DMS79 treated with DMSO at 0.1 percent for 48 hours (cell line): ENCODE data around the gene PLEKHS1.

Source experiments
- DNase-seq: peaks from one replicate; lab custom pipeline; 2025; lab: John Stamatoyannopoulos, UW

Gene PLEKHS1

DNA sequence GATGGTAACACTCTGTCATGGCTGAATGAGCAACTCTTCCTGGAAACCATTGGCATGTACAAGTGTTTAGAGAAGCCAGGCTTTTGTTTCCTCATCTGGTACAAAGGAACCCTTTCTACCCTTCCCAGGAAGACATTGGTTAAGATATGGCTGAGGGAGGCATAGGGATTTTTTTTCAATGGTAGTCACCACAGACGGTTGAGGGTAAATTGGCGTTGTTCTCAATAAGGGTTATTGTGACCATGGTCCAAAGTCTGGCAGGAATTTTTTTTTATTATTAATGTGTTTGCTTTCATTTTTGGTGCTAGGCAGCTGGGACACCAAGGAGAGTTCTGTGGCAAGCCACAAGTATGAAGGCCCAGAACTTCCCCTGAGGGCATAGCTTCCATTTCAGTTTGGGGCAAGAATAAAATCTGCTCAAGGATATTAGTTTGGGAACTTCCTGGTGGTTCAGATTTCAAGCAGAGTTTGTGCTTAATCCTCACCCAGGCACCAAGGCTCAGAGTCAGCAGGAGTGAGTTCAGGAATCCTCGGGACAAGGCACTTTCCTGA, at the start of gene PLEKHS1:
TSS of gene PLEKHS1 (plus strand) at position 502 of the 552 bp plus-strand sequence. CDS start 3,596 bp downstream, outside the sequence.
- no peak for DNase-seq

GRCh38 chr10:113704637-113705343, 46.7 kb upstream of the PLEKHS1 start:
- peak; percentile 7 for DNase-seq

DNA sequence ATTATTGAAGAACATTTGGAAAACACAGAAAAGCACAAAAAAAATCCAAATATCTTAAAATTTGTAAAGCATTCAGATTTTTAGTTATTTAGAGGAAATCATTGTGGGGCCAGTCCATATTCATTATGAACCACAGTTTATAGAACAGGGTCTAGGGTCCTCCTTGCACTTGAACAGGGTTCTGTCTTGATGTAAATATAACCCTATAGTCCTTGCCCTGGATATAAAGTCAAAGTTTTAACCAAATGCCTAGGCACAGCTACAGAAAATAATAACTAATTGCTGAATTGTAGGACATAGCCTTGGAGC, 46.2 kb upstream of the PLEKHS1 start:
- DNase-seq, result no peak

GRCh38 chr10:113706623-113707022, 44.9 kb upstream of the PLEKHS1 start:
- DNase-seq, result no peak

GRCh38 chr10:113708640-113709039, 42.8 kb upstream of the PLEKHS1 start:
- peak; percentile 40 for DNase-seq

DNA sequence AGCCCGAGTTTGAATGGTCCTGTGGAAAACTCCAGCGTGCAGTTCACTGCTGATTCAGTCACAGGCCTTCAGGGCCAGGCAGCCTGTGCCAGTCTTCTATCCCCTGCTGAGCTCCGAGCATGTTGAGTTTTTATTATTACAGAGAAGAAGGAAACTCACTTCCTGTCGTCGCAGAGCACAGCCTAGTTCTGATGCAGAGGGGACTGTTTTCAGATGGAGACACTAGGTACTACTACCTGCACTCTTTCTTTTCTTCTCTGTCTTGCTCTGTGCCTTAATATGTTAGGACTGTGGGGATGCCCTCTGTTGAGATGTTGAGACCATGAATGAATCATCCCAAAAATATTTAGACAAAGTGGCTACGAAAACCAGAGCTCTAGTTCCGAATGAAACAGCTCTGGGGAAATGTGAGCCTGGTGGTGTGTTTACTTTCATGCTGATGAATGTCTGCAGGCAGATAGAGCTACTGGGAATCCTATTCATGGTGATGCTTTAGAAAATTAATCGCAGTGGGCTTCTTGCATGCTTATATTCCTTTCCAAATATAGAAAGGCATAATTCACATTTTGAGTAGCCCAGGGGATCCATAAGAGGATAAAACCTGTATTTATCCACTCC, 42.2 kb upstream of the PLEKHS1 start:
- peak; percentile 21 for DNase-seq

DNA sequence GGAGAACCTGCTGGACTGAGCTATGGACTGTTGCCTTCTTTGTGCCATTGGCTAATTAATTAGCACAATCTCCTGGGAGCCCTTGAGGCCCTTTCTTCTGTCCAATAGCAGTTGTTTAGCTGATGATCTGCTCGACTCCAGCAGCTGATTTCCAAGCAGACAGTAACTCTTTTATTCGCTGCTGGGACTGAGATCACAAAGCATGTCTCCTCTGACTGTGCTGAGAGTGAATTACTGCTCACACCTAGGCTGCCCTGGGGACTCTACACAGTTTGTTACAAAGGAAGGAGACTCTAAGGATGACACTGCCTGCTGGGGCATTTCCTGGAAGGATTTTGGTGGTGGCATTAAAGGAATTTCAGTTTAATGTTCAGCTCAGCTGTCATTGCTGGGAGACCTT, 40.3 kb upstream of the PLEKHS1 start:
- no peak for DNase-seq

- DNase-seq, result no peak
These were observed 39.5 kb upstream of the PLEKHS1 start for GRCh38 chr10:113712024-113712423.

- no peak for DNase-seq
These were observed 38.5 kb upstream of the PLEKHS1 start for GRCh38 chr10:113712755-113713639.

DNA sequence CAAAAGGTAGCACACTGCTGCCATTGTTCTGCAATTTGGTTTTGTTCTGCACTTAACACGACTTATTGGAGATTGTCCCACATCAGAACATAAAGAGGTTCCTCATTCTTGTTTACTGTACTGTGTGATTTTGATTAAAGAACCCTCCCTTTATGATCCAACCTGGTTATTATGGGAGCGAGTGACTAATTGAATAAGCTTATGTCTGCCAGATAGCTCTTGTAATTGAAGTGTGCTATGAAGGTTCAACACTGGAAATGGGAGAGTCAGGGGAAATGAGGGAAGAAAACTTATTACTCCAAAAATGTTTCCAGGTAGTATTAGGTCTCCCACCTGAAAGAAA, 37.9 kb upstream of the PLEKHS1 start:
- DNase-seq, result no peak

- no peak for DNase-seq
These were observed 35.2 kb upstream of the PLEKHS1 start for GRCh38 chr10:113716109-113716910.

DNA sequence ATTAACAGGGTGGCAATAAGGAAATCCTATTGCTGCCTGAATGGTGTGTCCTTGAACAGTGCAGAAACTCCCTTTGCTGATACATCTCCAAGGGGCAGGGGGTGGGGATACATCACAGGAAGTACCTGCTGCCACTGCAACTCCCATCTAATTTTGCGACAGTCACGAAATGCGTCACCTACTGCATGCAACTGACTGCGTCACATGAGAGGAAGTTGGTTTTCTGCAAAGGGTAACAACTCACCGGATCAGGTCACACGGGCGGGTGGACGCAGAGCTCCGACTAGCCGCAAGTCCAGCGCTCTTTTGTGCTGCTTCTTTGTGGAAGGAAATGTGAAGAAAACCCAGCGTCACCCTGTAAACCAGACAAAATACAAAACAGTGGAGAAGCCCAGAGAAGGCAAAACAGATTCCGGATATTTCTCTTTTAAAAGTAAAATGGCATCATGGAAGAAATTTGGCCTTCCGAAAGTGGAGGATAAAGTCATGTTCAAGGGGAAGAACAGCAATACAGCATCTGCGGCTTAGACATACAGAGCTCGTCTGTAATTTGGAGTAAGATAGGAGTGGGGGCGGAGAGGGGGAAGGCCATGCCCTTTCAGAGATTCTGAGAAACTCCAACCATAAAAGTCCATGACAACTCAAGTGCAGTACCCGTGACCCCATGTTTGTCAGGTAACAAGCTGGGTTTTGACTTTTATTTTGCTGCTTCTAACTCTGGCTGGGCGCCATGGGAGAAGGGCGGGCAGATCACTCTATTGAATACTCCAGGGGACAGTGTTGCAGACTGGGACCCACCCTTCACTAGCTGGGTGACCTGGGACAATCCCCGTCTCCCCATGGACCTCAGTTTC, 32.3 kb upstream of the PLEKHS1 start:
- DNase-seq, result no peak

DNA sequence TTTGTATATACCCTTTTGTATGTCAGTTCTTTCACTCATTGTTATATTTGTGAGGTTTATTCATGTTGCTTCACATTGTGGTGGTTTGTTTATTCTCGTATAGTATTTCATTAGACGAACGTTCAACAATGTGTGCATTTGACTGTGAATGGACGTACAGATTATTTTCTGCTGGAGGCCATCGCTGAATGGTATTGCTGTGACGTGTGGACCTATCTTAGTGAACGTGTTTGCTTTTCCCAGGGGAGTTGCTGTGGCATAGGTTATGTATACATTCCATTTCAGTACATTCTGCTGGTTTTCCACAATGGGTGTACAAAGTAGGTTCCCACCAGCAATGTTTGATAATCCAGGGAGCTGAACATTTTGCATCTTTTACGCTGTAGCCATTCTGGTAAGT, 31.1 kb upstream of the PLEKHS1 start:
- no peak for DNase-seq

- DNase-seq, result no peak
These were observed 19.2 kb upstream of the PLEKHS1 start for GRCh38 chr10:113732160-113732881.

DNA sequence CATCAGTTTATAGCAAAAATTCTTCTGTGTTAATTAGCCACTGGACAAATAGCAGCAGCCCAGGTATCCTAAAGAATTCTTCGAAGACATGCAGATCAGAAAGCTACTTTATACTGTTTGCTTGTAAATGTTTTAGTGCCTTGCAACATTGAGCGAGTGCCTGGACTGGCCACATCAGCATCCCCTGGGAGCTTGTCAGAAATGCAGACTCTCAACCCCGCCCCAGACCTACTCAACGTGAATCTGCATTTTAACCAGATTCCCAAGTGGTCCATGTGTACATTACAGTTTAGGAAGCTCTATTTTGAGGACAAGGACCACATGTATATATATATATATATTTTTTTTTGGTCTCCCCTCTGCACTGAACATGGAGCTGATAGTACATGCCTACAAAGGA, 18.5 kb upstream of the PLEKHS1 start:
- no peak for DNase-seq

GRCh38 chr10:113733635-113734034, 17.8 kb upstream of the PLEKHS1 start:
- DNase-seq, result no peak

- peak; percentile 6 for DNase-seq
These were observed 15.6 kb upstream of the PLEKHS1 start for GRCh38 chr10:113735913-113736312.

DNA sequence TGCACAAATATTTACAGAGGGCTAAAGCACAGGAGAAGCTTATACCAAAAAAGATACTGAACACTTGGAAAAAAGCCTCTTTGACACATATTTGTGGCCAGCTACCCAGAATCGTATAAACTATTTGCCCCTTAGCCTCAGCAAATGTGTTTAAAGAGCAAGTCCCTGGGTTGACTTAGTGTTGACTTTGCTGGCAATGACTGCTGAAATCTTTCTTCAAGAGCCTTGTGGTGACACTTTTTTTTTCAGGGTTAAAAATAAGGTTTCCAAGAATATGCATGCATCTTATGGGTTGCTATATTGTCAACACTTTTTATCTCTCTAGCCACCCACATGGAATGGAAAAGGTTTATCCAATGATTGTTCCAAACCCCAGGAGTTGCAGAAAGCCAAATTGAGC, 14.9 kb upstream of the PLEKHS1 start:
- no peak for DNase-seq

DNA sequence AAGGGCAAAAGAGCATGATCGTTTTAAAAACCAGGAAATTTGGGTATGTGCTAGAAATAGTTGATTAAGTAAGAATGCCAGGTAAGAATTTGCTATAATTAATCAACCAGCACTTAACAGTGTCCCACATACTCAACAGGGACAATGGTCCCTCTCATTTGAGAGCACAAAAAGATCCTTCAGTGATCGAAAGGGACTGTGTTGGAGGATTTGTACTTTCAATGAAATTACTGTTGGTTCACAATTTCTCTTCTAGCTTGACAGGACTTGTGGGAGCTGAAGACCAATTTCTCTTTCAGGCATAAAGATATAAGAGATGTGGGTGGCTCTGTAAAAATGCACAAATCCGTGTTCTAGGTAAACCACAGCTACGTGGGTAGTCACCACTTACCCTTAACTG, 12.5 kb upstream of the PLEKHS1 start:
- DNase-seq, result no peak

GRCh38 chr10:113739577-113739976, 11.9 kb upstream of the PLEKHS1 start:
- DNase-seq, result no peak
